Upper lobe of right lung (tissue), 1 donor: ENCODE measurements around the gene ZMYND15. TPM values are rescaled to one million over a fixed set of nuclear protein-coding genes. Genes with fewer than 3 reads are reported as not detected.

Experiments used
- ATAC-seq: fragments of 200-7000 bp; cut with Tn5 transposase; one replicate; pipeline ENCODE4 v1.9.1; 2020; ENCODE audit warnings: mild to moderate bottlenecking, moderate library complexity
- DNase-seq: peaks from one replicate; pipeline ENCODE4 v3.0.0-alpha.2; 2020
- H3K27ac ChIP-seq: fragments of 200-600 bp; one replicate; pipeline ENCODE4 v1.8.0; 2022
- H3K27me3 ChIP-seq: fragments of 200-600 bp; one replicate; pipeline ENCODE4 v1.8.0; 2022; ENCODE audit warnings: mild to moderate bottlenecking
- H3K36me3 ChIP-seq: fragments of 200-600 bp; one replicate; pipeline ENCODE4 v1.8.0; 2022
- H3K4me1 ChIP-seq: fragments of 200-600 bp; one replicate; pipeline ENCODE4 v1.8.0; 2022
- H3K4me3 ChIP-seq: fragments of 200-600 bp; one replicate; pipeline ENCODE4 v1.8.0; 2022; ENCODE audit warnings: mild to moderate bottlenecking
- H3K9me3 ChIP-seq: fragments of 200-600 bp; one replicate; pipeline ENCODE4 v1.8.0; 2022
- CTCF ChIP-seq: fragments of 200-600 bp; IDR thresholded peaks from one replicate; pipeline ENCODE4 v1.8.0; 2022; ENCODE audit warnings: antibody characterized with exemption
- intact Hi-C: fragments of 100-400 bp; cut with DNase I; formaldehyde crosslinking; loops from one replicate; pipeline ENCODE4 v1.11.0; 2022
- total RNA-seq: library from RNA; stranded (reverse); fragmentation: NEBNext Ultra II Directional; extraction: Animal tissue kit (Norgen Biotek cat#: 25700); gene quantifications from one replicate; pipeline ENCODE4 v1.2.1, GENCODE V29; 2021
- donor health status: DM: no; HTN: yes; CAD: no; lungs with severe emphysema.

Gene ZMYND15
- total RNA-seq, 1 donor from 2014 or later = 9.6 TPM

- no peaks in the 10 kb centered on the region for H3K4me1 ChIP-seq
- no peaks in the 10 kb centered on the region for H3K9me3 ChIP-seq
- H3K36me3 ChIP-seq = peaks cover 21% of the 10 kb centered on the region
- no peak for TF ChIP-seq CTCF
- ATAC-seq (no peak), DNase-seq (no peak)
- H3K27ac ChIP-seq = no peak overlapping the region
- H3K27me3 ChIP-seq = no peaks in the 10 kb centered on the region
- intact Hi-C loops = no loop called here
- H3K4me3 ChIP-seq = no peak overlapping the region
These were observed 16.9 kb upstream of the ZMYND15 start for GRCh38 chr17:4722678-4723240.

GRCh38 chr17:4724650-4725049 lies 15.0 kb upstream of the ZMYND15 start:
- Histone ChIP-seq H3K27ac (no peak overlapping the region), H3K4me1 (no peaks in the 10 kb centered on the region), H3K9me3 (no peaks in the 10 kb centered on the region), H3K36me3 (peaks cover 6% of the 10 kb centered on the region), H3K4me3 (no peak overlapping the region), H3K27me3 (no peaks in the 10 kb centered on the region)
- intact Hi-C loops = no loop called here
- ATAC-seq = no peak
- TF ChIP-seq CTCF = no peak
- no peak for DNase-seq

- intact Hi-C loops = no loop called here
- peak; percentile 32 for ATAC-seq
- TF ChIP-seq CTCF = no peak
- Histone ChIP-seq H3K4me1 (no peaks in the 10 kb centered on the region), H3K9me3 (no peaks in the 10 kb centered on the region), H3K27me3 (no peaks in the 10 kb centered on the region), H3K27ac (peak overlapping the region; percentile 55), H3K4me3 (no peak overlapping the region), H3K36me3 (no peaks in the 10 kb centered on the region)
- DNase-seq = no peak
These were observed 13.9 kb upstream of the ZMYND15 start for GRCh38 chr17:4725646-4726310.

- no peak for TF ChIP-seq CTCF
- Histone ChIP-seq H3K27me3 (no peaks in the 10 kb centered on the region), H3K4me1 (peaks cover 14% of the 10 kb centered on the region), H3K4me3 (no peak overlapping the region), H3K27ac (no peak overlapping the region), H3K9me3 (no peaks in the 10 kb centered on the region), H3K36me3 (peaks cover 5% of the 10 kb centered on the region)
- no peak for DNase-seq
- intact Hi-C loops = no loop called here
- ATAC-seq = peak; percentile 1
These were observed 11.5 kb upstream of the ZMYND15 start for GRCh38 chr17:4728124-4728523.

- Histone ChIP-seq H3K4me3 (no peak overlapping the region), H3K4me1 (peaks cover 14% of the 10 kb centered on the region), H3K27ac (no peak overlapping the region), H3K36me3 (peaks cover 26% of the 10 kb centered on the region), H3K27me3 (no peaks in the 10 kb centered on the region), H3K9me3 (no peaks in the 10 kb centered on the region)
- ATAC-seq (peak; percentile 56), DNase-seq (no peak)
- peak; percentile 37 for TF ChIP-seq CTCF
- intact Hi-C loops = loop anchor here (10.0 kb wide), 1 partner anchor 52 kb away; the partner anchor contains the start of genes GLTPD2 and VMO1
These were observed 6.5 kb upstream of the ZMYND15 start for GRCh38 chr17:4733073-4733531.
